HG03060 (cell line): ENCODE results near the gene DCLK1.
"Not testable (repeated sequence)": the region's sequence is repeated elsewhere in the genome, so short reads cannot be mapped to it uniquely, and the experiment has no call there.

Experiments used
- ATAC-seq: cut with Tn5 transposase; IDR thresholded peaks from one replicate; pipeline ENCODE4 v1.9.1; 2021; ENCODE audit warnings: low read depth, moderate number of reproducible peaks; ENCODE audit not compliant: unreplicated experiment

The DCLK1 gene

DNA sequence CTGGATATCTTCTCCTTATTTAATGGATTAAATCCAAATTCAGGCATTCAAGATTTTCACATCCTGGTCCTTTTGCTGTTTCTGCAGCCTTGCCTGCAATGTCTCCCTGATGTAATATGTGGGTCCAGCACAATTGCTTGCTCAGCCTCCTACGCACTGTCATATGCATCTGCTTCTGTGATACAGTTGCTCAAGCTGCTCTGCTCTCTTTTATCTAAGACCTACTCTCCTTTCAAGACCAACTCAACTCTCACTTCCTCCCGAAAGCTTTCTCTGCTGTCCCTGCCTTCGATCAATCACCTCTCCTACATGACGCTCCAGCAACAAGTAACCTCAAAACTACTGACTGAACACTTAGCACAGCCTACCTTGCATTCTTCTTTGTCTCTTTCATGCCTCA, 138.2 kb downstream of the DCLK1 start:
- no peak for ATAC-seq

DNA sequence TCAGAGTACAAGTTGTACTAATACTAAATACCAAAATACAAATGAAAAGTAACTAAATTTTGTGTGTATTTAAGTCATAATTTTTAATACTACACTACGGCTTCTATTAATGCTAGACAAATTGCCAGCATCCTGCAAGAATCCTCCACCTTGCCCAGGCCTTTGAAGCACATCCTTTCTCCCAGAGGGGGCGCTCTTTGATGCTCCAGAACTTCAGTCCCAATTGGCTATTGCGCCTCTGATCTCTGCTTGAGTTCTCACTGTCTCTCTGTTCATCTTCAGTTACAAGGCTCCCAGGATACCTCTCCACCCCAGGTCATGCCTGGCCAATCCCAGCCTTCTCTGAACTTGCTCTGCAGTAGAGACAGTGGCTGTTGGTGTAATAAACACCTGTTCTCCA, 141.0 kb downstream of the DCLK1 start:
- ATAC-seq, result no peak

GRCh38 chr13:35988648-35989081, 142.5 kb downstream of the DCLK1 start:
- ATAC-seq, result no peak

DNA sequence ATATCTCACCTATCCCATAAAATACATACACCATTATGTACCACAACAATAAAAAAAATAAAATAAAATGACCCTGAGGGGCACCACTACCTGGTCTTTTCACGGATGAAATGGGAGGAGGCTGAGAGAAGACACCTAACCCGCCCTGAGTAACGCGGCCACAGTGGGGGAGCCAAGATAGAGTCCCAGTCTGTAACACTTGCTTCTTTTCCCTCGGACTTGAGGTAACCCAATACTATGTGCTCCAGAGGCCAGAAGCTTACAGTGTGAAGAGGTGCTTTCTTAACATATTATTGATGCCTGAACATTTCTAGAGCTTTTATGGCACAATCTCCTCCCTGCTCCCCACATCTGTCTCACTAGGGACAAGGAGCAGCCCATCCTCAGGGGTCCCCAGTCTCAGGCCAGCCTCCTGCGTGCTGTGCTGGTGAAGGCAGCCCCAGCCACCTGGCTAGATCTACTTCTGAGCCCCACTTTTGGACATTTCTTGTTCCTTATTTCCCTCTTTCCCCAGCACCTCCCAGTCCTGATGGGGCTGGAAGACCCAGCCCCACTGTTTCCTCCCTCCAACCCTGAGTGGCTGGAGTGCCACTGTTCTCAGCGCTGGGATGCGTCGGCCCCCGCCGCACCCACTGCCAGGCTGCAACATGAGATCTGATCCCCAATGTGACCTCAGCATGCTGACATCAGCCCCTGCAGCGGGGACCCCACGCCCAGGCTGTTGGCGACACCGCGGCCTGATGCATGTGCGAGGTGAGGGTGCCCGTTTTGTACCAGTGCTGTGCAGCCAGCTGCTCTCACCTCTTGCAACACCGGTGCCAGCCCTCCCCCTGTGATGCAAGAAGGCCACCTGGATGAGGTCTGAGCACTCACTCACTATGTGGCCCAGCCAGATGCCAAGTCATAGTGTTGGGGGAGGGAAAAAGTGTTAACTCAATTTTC, 143.3 kb downstream of the DCLK1 start:
- no peak for ATAC-seq

GRCh38 chr13:35984776-35985453, 146.3 kb downstream of the DCLK1 start:
- ATAC-seq, result no peak

DNA sequence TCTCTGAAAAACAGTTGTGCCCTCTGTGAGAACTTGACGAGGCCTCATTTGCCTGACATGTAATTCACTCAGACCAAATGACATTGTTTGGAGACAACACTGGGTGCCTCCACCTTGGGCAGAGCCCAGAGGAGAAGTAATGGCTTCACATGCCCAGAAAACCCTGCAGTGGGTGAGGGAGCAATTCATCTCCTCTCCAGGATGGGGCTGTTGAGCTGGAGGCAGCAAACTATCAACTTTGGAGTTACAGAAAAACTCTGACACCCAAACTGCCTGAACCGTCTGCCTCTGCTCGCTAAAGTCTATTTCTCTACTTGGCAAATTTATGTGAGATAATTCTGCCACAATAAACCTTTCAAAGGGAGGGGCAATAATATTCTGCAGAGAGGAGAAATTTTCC, 146.9 kb downstream of the DCLK1 start:
- ATAC-seq, result no peak

- not testable (repeated sequence) for ATAC-seq
Observed at GRCh38 chr13:35983703-35984102, 147.5 kb downstream of the DCLK1 start.

- no peak for ATAC-seq
Observed at GRCh38 chr13:35983206-35983605, 148.0 kb downstream of the DCLK1 start.

- ATAC-seq, result no peak
Observed at GRCh38 chr13:35979361-35979951, 151.7 kb downstream of the DCLK1 start.

- ATAC-seq, result no peak
Observed at GRCh38 chr13:35978607-35979316, 152.4 kb downstream of the DCLK1 start.

DNA sequence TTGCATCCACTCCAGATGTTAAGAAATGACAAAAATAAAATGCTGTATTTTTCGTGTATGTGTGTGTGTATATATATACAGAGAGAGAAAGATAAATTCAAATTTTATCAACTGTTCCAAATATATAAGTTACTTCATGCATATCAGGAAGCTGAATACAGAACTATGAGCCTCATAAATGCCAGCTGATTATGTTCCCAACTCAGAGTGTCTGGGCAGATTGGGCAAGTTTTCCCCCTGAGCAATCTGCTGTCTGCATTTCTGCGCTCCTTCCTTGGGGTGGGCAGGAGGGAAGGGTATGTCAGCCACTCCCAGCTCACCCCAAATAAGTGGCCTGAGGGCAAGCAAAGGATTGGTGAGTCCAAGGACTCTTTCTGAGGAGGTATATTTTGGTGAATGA, 154.1 kb downstream of the DCLK1 start:
- no peak for ATAC-seq

- no peak for ATAC-seq
Observed at GRCh38 chr13:35976126-35976525, 155.1 kb downstream of the DCLK1 start.

- not testable (repeated sequence) for ATAC-seq
Observed at GRCh38 chr13:35966951-35967350, 164.2 kb downstream of the DCLK1 start.

DNA sequence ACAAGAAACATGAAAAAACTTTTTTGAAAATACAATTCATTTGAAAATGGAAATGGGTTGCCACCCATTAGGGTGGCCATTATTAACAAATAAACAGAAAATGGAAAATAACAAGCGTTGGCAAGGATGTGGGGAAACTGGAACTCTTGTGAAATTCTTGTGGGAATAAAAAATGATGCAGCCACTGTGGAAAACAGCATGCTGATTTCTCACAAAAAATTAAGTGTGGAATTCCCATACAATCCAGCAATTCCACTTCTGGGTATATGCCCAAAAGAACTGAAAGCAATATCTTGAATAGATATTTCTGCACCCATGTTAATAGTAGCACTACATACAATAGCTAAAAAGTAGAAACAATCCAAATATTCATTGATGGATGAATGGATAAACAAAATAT, 165.2 kb downstream of the DCLK1 start:
- no peak for ATAC-seq

DNA sequence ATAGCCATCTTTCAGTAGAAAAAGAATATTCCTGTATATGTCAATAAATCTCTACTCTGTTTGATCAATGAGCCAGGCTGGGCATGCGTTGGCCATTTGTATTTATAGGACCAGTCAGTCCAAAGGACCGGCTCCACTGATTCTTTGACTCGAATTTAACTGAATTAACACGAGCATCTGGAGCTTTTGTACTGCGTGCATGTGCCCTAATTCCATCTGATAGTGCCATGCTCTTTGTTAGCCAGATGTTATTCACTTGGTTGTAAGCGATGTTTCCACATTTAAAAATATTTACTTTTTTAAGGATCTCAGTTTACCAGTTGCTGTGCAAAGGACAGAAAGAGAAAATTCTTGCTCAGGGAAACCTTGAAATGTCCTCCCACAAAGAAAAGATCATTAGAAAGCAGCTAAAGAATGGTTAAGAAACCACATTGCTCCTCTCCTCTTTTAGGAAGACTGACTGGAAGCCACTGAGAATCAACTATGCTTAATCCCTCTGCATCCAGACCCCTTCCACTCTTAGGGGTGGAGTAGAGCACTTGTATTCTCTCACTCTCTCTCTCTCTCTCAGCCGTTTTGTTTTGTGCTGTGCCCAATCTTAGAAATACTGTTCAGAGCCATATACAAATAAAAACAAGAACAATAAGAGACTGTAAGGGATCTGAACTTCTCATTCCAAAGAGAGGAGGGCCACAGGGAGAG, 165.8 kb downstream of the DCLK1 start:
- ATAC-seq, result no peak

DNA sequence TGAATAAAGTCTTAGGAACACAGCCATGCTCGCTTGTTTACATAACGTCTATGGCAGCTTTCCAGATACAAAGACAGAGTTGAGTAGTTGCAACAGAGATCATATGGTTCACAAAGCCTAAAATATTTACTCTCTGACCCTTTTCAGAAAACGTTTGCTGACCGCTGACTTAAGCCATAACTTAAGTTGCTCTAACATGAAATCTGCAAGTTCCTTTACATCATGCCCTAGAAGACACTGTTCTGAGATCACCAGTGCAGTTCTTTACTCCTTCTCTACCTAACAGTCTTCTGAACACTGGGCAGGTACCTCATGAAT, 166.4 kb downstream of the DCLK1 start:
- no peak for ATAC-seq

GRCh38 chr13:35964011-35964862, 166.9 kb downstream of the DCLK1 start:
- no peak for ATAC-seq

DNA sequence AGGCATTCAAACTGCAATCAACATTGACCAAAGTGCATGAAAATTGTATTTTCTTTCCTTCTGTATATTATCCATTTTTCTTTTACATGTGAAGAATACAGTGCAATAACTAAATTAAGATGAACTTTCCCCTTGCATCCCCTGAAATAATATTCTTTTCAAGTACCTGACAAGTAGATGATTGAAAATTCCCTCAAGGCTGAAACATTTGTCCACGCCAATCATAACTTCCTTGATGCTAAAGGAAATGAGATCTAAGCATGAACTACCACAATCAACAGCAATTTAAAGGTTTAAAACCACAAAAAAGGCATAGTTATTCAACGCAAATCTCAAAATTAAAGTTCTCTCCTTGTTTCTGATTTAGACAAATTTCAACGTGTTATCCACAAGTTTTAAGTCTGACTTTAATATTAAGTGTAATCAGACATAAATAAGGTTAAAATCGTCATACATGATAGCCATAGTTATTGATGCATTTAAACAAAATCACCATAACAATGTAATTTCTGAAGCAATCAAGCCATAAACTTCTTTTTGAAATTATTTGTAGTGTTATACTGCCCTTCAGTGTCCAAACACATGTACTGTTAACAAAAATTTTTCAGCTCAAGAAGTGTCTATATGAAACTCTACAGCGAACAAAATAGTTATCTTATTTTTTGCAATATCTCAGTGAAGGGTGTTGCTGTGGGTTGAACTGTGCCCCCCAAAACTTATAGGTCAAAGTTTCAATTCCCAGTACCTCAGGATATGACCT, 169.5 kb downstream of the DCLK1 start:
- ATAC-seq, result no peak

DNA sequence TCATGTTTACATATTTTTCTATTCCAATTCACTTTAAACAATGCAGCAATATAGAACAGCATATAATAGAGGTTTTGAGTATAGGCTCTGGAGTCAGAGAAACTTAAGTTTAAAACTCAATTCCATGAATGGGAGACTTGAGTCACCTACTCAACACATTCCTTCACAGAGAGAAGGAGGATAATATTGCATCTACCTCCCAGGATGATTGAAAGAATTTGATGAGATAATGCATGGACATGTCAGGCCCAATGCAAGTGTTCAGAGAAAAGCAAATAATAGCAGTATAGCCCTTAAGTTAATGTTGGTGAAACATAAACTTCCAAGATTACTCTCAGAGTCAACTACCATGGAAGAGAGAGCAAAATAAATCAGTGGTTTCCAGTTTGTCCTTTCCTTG, 170.2 kb downstream of the DCLK1 start:
- no peak for ATAC-seq
